GM12878 (cell line): ENCODE measurements around the gene IQGAP3. TPM values are rescaled to one million over a fixed set of nuclear protein-coding genes. Genes with fewer than 3 reads are reported as not detected.

Source experiments
- CHD2 ChIP-seq: IDR thresholded peaks from 2 replicates; pipeline ENCODE4 v1.6.1; 2011; ENCODE audit warnings: low read depth, low read length, improper control_type of control experiment, borderline replicate concordance
- CREM ChIP-seq: IDR thresholded peaks from 2 replicates; pipeline ENCODE4 v1.6.1; 2014; ENCODE audit warnings: antibody characterized with exemption, low read depth
- E2F4 ChIP-seq: IDR thresholded peaks from 2 replicates; pipeline ENCODE4 v1.6.1; 2012; ENCODE audit warnings: low read depth, low read length, improper control_type of control experiment
- GATAD2B ChIP-seq: fragments of 450-650 bp; conservative IDR thresholded peaks from 2 replicates; pipeline ENCODE4 v1.6.1; 2017; ENCODE audit warnings: low read depth, mild to moderate bottlenecking, moderate library complexity
- IRF3 ChIP-seq: fragments of 450-650 bp; IDR thresholded peaks from 2 replicates; pipeline ENCODE4 v1.6.1; 2014; ENCODE audit warnings: mild to moderate bottlenecking
- JUND ChIP-seq: IDR thresholded peaks from 2 replicates; pipeline ENCODE4 v1.6.1; 2012; ENCODE audit warnings: low read depth, mild to moderate bottlenecking, low read length, improper control_type of control experiment, moderate library complexity
- KAT2A ChIP-seq: conservative IDR thresholded peaks from 2 replicates; pipeline ENCODE4 v1.6.1; 2011; ENCODE audit warnings: low read depth, low read length; ENCODE audit not compliant: control insufficient read depth
- MYB ChIP-seq: fragments of 150-350 bp; IDR thresholded peaks from 2 replicates; pipeline ENCODE4 v1.6.1; 2014; ENCODE audit warnings: mild to moderate bottlenecking, low read depth, low read length, borderline replicate concordance
- POU2F2 ChIP-seq: IDR thresholded peaks from 3 replicates; pipeline ENCODE4 v1.6.1; 2011; ENCODE audit warnings: low read depth, mild to moderate bottlenecking, low read length, borderline replicate concordance
- SPI1 ChIP-seq: IDR thresholded peaks from 2 replicates; pipeline ENCODE4 v1.6.1; 2011; ENCODE audit warnings: low read depth, mild to moderate bottlenecking, low read length, moderate library complexity, borderline replicate concordance; ENCODE audit not compliant: insufficient read depth
- TCF7 ChIP-seq: IDR thresholded peaks from 2 replicates; pipeline ENCODE4 v1.6.1; 2014; ENCODE audit warnings: antibody characterized with exemption, borderline replicate concordance
- ZNF592 ChIP-seq: fragments of 450-650 bp; IDR thresholded peaks from 2 replicates; pipeline ENCODE4 v1.6.1; 2017; ENCODE audit warnings: mild to moderate bottlenecking, moderate library complexity
- ZNF622 ChIP-seq: fragments of 450-650 bp; IDR thresholded peaks from 2 replicates; pipeline ENCODE4 v1.6.1; 2017; ENCODE audit warnings: mild to moderate bottlenecking, inconsistent platforms
- ZNF687 ChIP-seq: fragments of 450-650 bp; IDR thresholded peaks from 2 replicates; pipeline ENCODE4 v1.6.1; 2017; ENCODE audit warnings: mild to moderate bottlenecking, moderate library complexity
- ZSCAN29 ChIP-seq: fragments of 450-650 bp; IDR thresholded peaks from 2 replicates; pipeline ENCODE4 v1.6.1; 2017; ENCODE audit warnings: mild to moderate bottlenecking, moderate library complexity
- polyA plus RNA-seq, 11 experiments: library from polyadenylated mRNA; depleted of rRNA in 4 of 11; unstranded in 6 of 11; stranded (reverse) in 5 of 11; fragments of >200 nt; fragmentation: Nextera tagmentation in 4 of 11; fragmentation: Illumina TruSeq in 1 of 11; extraction: Ambion mirVana in 4 of 11; extraction: Trizol in 1 of 11; gene quantifications; 1 replicate in 1 of 11; 2 replicates in 10 of 11; pipeline versions ENCODE4 v1.2.1 to v1.2.3, GENCODE V29; 2011 to 2016; ENCODE audit warnings: inconsistent platforms in 2 of 11, missing spikeins in 2 of 11, low read depth in 1 of 11
- total RNA-seq, 4 experiments: library from RNA; depleted of rRNA in 3 of 4; stranded (reverse); fragments of >200 nt in 3 of 4; fragmentation: Illumina TruSeq in 1 of 4; extraction: Trizol in 1 of 4; gene quantifications; 2 replicates each; pipeline versions ENCODE4 v1.2.1 to v1.2.3, GENCODE V29; 2013 to 2021
- TF ChIP-seq, protein P1 (sequence below): fragments of 450-650 bp; IDR thresholded peaks from 2 replicates; pipeline ENCODE4 v1.6.1; 2018; ENCODE audit warnings: borderline replicate concordance, mild to moderate bottlenecking; ENCODE audit not compliant: partially characterized antibody

Gene IQGAP3
- total and polyA plus RNA-seq, 10 of the 15 experiments (the other 5 are each of a cell fraction or from before 2014, with no cell fraction given) = 1.1 to 10.7 (median 7.9) TPM

DNA sequence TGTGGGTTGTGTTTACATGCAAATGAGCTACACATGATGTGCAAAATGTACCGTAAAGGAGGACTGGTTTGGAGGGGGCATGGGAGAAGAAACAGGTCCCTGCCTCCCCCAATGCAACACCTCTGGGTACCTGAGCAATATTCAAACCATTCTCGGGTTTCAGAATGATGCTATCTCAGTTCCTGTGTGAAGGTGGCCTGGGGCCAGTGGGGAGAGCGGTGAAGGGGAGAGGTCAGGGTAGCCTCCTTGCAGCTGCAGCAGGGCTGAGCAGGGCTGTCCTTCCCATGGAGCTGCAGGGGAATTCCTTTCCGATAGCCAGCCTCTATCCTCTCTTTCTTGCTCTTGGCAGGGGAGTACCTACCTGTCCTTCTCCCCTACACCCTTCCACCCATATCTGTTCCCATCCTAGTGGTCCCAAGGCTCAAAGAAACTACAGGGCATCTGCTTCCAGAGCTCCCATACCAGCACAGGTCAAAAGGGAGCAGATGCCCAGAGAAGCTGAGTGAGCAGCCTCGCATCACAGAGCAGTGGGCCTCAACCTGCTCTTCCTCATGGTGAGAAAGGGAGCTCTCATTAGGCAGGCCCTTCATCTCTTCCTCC is 83.7 kb downstream of the IQGAP3 start (continued):
- TF ChIP-seq IRF3 (no peak), CREM (peak; percentile 82), POU2F2 (peak; percentile 79; the same call in 2 of the 3 replicates), ZNF687 (no peak), JUND (peak; percentile 59; the same call in 1 of the 2 replicates), TCF7 (no peak), KAT2A (no peak), SPI1 (peak; percentile 92), ZNF622 (no peak), ZSCAN29 (no peak), MYB (0 out of 2 replicates have a peak, but pooled peaks have one; percentile 51), GATAD2B (peak; percentile 56; the same call in 1 of the 2 replicates), CHD2 (peak; percentile 83; the same call in 1 of the 2 replicates), E2F4 (no peak), ZNF592 (no peak)
- TF ChIP-seq, protein P1, sequence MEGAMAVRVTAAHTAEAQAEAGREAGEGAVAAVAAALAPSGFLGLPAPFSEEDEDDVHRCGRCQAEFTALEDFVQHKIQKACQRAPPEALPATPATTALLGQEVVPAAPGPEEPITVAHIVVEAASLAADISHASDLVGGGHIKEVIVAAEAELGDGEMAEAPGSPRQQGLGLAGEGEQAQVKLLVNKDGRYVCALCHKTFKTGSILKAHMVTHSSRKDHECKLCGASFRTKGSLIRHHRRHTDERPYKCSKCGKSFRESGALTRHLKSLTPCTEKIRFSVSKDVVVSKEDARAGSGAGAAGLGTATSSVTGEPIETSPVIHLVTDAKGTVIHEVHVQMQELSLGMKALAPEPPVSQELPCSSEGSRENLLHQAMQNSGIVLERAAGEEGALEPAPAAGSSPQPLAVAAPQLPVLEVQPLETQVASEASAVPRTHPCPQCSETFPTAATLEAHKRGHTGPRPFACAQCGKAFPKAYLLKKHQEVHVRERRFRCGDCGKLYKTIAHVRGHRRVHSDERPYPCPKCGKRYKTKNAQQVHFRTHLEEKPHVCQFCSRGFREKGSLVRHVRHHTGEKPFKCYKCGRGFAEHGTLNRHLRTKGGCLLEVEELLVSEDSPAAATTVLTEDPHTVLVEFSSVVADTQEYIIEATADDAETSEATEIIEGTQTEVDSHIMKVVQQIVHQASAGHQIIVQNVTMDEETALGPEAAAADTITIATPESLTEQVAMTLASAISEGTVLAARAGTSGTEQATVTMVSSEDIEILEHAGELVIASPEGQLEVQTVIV = peak; percentile 27
